MCF 10A (cell line): Measurements from ENCODE around the gene ANO1. TPM values are rescaled to one million over a fixed set of nuclear protein-coding genes. Genes with fewer than 3 reads are reported as not detected.

Experiments used
- BruUV-seq: library from RNA; stranded (reverse); fragments of 400-500 nt; replicated peaks from 2 replicates; lab custom pipeline; 2021; lab: Mats Ljungman, UMichigan
- CTCF ChIA-PET: fragments of 300-600 bp; sonication (Branson Sonifier 250); formaldehyde crosslinking; extraction: SDS; loops from one replicate; lab custom pipeline; 2021; ENCODE audit warnings: antibody characterized with exemption, inconsistent platforms; lab: Yijun Ruan, JAX
- POLR2A ChIA-PET: fragments of 300-600, 350-650 bp; sonication (Branson Sonifier 250); formaldehyde crosslinking; extraction: SDS; loops from one replicate; lab custom pipeline; 2020; ENCODE audit warnings: antibody characterized with exemption, inconsistent platforms; lab: Yijun Ruan, JAX
- DNase-seq: peaks from one replicate; pipeline ENCODE4 v3.0.0-alpha.2; 2018; ENCODE audit not compliant: unreplicated experiment
- H3K27ac Mint-ChIP-seq: one replicate; pipeline ENCODE4 v1.8.0; 2022; ENCODE audit warnings: mild to moderate bottlenecking, low read depth, mixed read lengths; ENCODE audit not compliant: unreplicated experiment
- H3K27me3 Mint-ChIP-seq: one replicate; pipeline ENCODE4 v1.8.0; 2022; ENCODE audit warnings: mixed read lengths; ENCODE audit not compliant: insufficient read depth, unreplicated experiment
- H3K36me3 Mint-ChIP-seq: one replicate; pipeline ENCODE4 v1.8.0; 2022; ENCODE audit warnings: mild to moderate bottlenecking, moderate library complexity, mixed read lengths; ENCODE audit not compliant: insufficient read depth, unreplicated experiment
- H3K4me1 Mint-ChIP-seq: one replicate; pipeline ENCODE4 v1.8.0; 2022; ENCODE audit warnings: mixed read lengths; ENCODE audit not compliant: insufficient read depth, unreplicated experiment
- H3K4me3 Mint-ChIP-seq: one replicate; pipeline ENCODE4 v1.8.0; 2022; ENCODE audit warnings: mild to moderate bottlenecking, moderate library complexity, mixed read lengths; ENCODE audit not compliant: unreplicated experiment
- H3K9me3 Mint-ChIP-seq: one replicate; pipeline ENCODE4 v1.8.0; 2022; ENCODE audit warnings: mixed read lengths; ENCODE audit not compliant: unreplicated experiment
- CTCF ChIP-seq: fragments of 200-600 bp; IDR thresholded peaks from one replicate; pipeline ENCODE4 v1.8.0; 2022; ENCODE audit warnings: antibody characterized with exemption, mild to moderate bottlenecking; ENCODE audit not compliant: unreplicated experiment
- intact Hi-C: fragments of 100-400 bp; cut with micrococcal nuclease; formaldehyde crosslinking; loops from 2 replicates; pipeline ENCODE4 v1.14.1; 2022
- total RNA-seq: library from RNA; stranded (reverse); gene quantifications from 2 replicates; pipeline ENCODE4 v1.2.3, GENCODE V29; 2022

The ANO1 gene
- total RNA-seq, 1 experiment from 2014 or later: not detected

GRCh38 chr11:70109006-70109405, 30.9 kb downstream of the ANO1 start:
- no peak for TF ChIP-seq CTCF
- ChIA-PET POLR2A (no interaction called here), CTCF (interaction anchor here (0.7 kb wide), 1 partner anchor 52 kb away, joined by 3 read pairs; no protein-coding TSS in a partner anchor)
- intact Hi-C loops: no loop called here
- Mint-ChIP-seq H3K36me3 (no peaks in the 10 kb centered on the region), H3K9me3 (no peaks in the 10 kb centered on the region), H3K4me3 (no peak overlapping the region), H3K27ac (no peak overlapping the region), H3K27me3 (peaks cover 11% of the 10 kb centered on the region), H3K4me1 (no peaks in the 10 kb centered on the region)
- no TSS peak for BruUV-seq
- no peak for DNase-seq

GRCh38 chr11:70109903-70110302, 31.8 kb downstream of the ANO1 start:
- peaks cover 11% of the 10 kb centered on the region for H3K27me3 Mint-ChIP-seq
- no peak overlapping the region for H3K27ac Mint-ChIP-seq

GRCh38 chr11:70110538-70111055, 32.5 kb downstream of the ANO1 start:
- ChIA-PET POLR2A (no interaction called here), CTCF (no interaction called here)
- Mint-ChIP-seq H3K27ac (no peak overlapping the region), H3K36me3 (peaks cover 4% of the 10 kb centered on the region), H3K4me3 (no peak overlapping the region), H3K27me3 (peaks cover 11% of the 10 kb centered on the region), H3K9me3 (no peaks in the 10 kb centered on the region), H3K4me1 (no peaks in the 10 kb centered on the region)
- intact Hi-C loops: no loop called here
- no peak for TF ChIP-seq CTCF
- BruUV-seq: no TSS peak
- no peak for DNase-seq

More at GRCh38 chr11:70109903-70110302, 31.8 kb downstream of the ANO1 start:
- intact Hi-C loops: no loop called here
- no TSS peak for BruUV-seq
- no peak for TF ChIP-seq CTCF
- Mint-ChIP-seq H3K4me1 (no peaks in the 10 kb centered on the region), H3K9me3 (no peaks in the 10 kb centered on the region), H3K36me3 (peaks cover 2% of the 10 kb centered on the region), H3K4me3 (no peak overlapping the region)
- DNase-seq: no peak
- CTCF ChIA-PET: no interaction called here
- POLR2A ChIA-PET: no interaction called here

- peak; percentile 8 for DNase-seq
- ChIA-PET POLR2A (no interaction called here), CTCF (no interaction called here)
- peaks cover 10% of the 10 kb centered on the region for H3K27me3 Mint-ChIP-seq
- no peaks in the 10 kb centered on the region for H3K9me3 Mint-ChIP-seq
- H3K4me1 Mint-ChIP-seq: no peaks in the 10 kb centered on the region
- no peak for TF ChIP-seq CTCF
- H3K36me3 Mint-ChIP-seq: peaks cover 4% of the 10 kb centered on the region
- intact Hi-C loops: loop anchor here (2.0 kb wide), 1 partner anchor 77 kb away; no protein-coding TSS in a partner anchor
- no peak overlapping the region for H3K4me3 Mint-ChIP-seq
- no TSS peak for BruUV-seq
- no peak overlapping the region for H3K27ac Mint-ChIP-seq
These were observed 33.3 kb downstream of the ANO1 start for GRCh38 chr11:70111269-70112016.
